ENCODE measurements around the gene CDC42BPA. TPM values are rescaled to one million over a fixed set of nuclear protein-coding genes. Genes with fewer than 3 reads are reported as not detected.

The CDC42BPA gene
- total and polyA plus RNA-seq, 11 donors, result 9.8 to 33.8 (median 29.7) TPM

DNA sequence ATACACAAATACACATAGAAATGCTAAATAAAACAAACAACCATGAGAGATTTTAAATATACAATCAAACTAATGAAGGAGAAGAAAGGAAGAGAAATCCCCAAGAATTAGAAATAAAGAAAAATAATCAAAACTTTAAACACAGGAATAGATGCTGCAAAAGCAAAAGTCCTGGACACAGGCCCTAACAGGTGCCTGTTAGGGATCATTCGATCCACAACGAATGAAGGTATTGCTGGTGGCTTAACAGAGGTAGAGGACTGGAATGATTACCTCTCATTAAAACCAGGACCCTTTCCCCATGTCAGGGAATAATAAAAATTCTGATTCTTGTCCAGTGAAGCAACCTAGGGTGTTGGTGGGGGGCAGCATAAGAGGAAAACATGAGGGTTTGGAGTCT lies 56.8 kb downstream of the CDC42BPA start:
- no peaks in the 10 kb centered on the region for H3K36me3 ChIP-seq
- H3K4me1 ChIP-seq, result peaks cover 0 to 27% (median 0%) of the 10 kb centered on the region in 12 donors
- DNase-seq (no peak), ATAC-seq (no peak)
- WGBS, 4 donors, result 86 to 96% (median 92%) methylated on average over 2 of the region's 2 CpGs
- H3K9me3 ChIP-seq, result no peaks in the 10 kb centered on the region
- H3K27me3 ChIP-seq, result no peaks in the 10 kb centered on the region
- TF ChIP-seq CTCF (IDR thresholded peaks at IDR 0.05), result no peak
- no peak overlapping the region for H3K27ac ChIP-seq
- intact Hi-C loops (cut with DNase I), result no loop called here
- no peak overlapping the region for H3K4me3 ChIP-seq

GRCh38 chr1:227260433-227260832 lies 57.9 kb downstream of the CDC42BPA start:
- TF ChIP-seq CTCF (IDR thresholded peaks at IDR 0.05) (no peak), POLR2A (IDR thresholded peaks at IDR 0.05) (no peak)
- DNase-seq, result no peak
- H3K27ac ChIP-seq, result no peak overlapping the region
- peaks cover 0 to 19% (median 0%) of the 10 kb centered on the region in 12 donors for H3K4me1 ChIP-seq
- no peak for ATAC-seq
- H3K36me3 ChIP-seq, result no peaks in the 10 kb centered on the region
- intact Hi-C loops (cut with DNase I), result no loop called here
- 80 to 93% (median 87%) methylated on average over 2 of the region's 2 CpGs for WGBS, 4 donors
- H3K4me3 ChIP-seq, result no peak overlapping the region
- H3K9me3 ChIP-seq, result no peaks in the 10 kb centered on the region
- H3K27me3 ChIP-seq, result no peaks in the 10 kb centered on the region

DNA sequence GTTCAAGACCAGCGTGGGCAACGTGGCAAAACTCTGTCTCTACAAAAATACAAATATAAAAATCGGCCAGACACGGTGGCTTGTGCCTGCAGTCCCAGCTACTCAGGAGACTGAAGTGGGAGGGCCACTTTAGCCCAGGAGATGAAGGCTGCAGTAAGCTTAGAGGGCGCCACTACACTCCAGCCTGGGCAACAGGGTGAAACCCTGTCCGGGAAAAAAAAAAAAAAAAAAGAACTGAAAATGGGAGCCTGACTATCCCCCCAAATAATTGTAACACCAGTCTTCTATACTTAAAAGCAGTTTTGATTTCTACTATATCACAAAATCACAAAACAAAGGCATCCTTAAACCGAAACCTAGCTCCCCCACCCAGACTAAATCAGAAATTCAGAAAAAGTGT lies 60.3 kb downstream of the CDC42BPA start:
- H3K4me1 ChIP-seq, result peaks cover 0 to 27% (median 6%) of the 10 kb centered on the region in 12 donors
- H3K4me3 ChIP-seq, result no peak overlapping the region
- H3K36me3 ChIP-seq, result peaks cover 0 to 6% (median 0%) of the 10 kb centered on the region in 9 donors
- no peak for DNase-seq
- no peak for ATAC-seq
- no peak overlapping the region for H3K27ac ChIP-seq
- H3K27me3 ChIP-seq, result no peaks in the 10 kb centered on the region
- intact Hi-C loops (cut with DNase I), result loop anchor here in 1 of 10 donors (5.0 kb wide), 1 partner anchor 39 kb away; no protein-coding TSS in a partner anchor
- 88 to 91% (median 90%) methylated on average over 7 of the region's 7 CpGs for WGBS, 4 donors
- TF ChIP-seq POLR2A (IDR thresholded peaks at IDR 0.05) (no peak), CTCF (IDR thresholded peaks at IDR 0.05) (no peak)
- H3K9me3 ChIP-seq, result no peaks in the 10 kb centered on the region

DNA sequence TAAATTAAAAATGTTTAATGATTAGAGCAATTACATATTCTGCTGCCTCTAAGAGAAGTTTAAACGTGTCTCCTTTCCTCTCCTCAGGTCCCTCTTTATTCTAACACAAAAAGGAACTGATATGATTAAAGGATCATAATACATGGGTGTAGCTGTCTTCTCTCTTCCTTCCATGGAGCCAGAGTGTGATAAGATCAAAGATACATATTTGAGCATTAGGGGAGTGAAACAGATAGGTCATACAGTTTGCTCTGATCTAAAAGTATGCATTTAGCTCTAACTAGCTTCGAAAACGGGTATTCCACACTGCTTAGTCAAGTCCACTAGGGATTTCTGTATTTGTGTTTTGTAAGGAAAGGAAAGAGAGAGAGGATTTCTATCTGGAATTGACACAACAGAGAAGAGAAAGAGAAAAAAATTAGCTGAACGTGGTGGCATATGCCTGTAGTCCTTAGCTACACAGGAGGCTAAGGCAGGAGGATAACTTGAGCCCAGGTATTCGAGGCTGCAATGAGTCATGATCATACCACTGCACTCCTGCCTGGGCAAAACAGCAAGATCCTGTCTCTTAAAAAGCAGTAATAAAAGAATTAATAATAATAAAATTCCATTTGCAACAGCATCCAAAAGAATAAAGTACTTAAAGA lies 63.1 kb downstream of the CDC42BPA start:
- TF ChIP-seq POLR2A (IDR thresholded peaks at IDR 0.05) (no peak), CTCF (IDR thresholded peaks at IDR 0.05) (no peak)
- peak in 1 of 4 donors; percentile 31 for ATAC-seq
- H3K27me3 ChIP-seq, result no peaks in the 10 kb centered on the region

More for the DNA sequence above, 63.1 kb downstream of the CDC42BPA start:
- intact Hi-C loops (cut with DNase I), result loop anchor here in 1 of 10 donors (5.0 kb wide), 1 partner anchor 42 kb away; no protein-coding TSS in a partner anchor
- no peak overlapping the region for H3K27ac ChIP-seq
- no peak overlapping the region for H3K4me3 ChIP-seq
- peaks cover 0 to 10% (median 0%) of the 10 kb centered on the region in 9 donors for H3K36me3 ChIP-seq
- H3K9me3 ChIP-seq, result no peaks in the 10 kb centered on the region
- 55 to 70% (median 61%) methylated on average over 5 of the region's 5 CpGs for WGBS, 4 donors
- no peak for DNase-seq
- H3K4me1 ChIP-seq, result peaks cover 0 to 18% (median 6%) of the 10 kb centered on the region in 12 donors
